Caco-2 (cell line): ENCODE data around the gene APMAP. TPM values are rescaled to one million over a fixed set of nuclear protein-coding genes. Genes with fewer than 3 reads are reported as not detected.

ENCODE experiments used
- BruUV-seq: library from RNA; stranded (reverse); fragments of 400-500 nt; replicated peaks from 2 replicates; lab custom pipeline; 2021; lab: Mats Ljungman, UMichigan
- CTCF ChIA-PET: fragments of 300-600 bp; sonication (Branson Sonifier 250); formaldehyde crosslinking; loops from one replicate; lab custom pipeline; 2022; ENCODE audit warnings: antibody characterized with exemption; lab: Charles Lee
- POLR2A ChIA-PET: fragments of 300-600 bp; sonication (Branson Sonifier 250); formaldehyde crosslinking; loops from one replicate; lab custom pipeline; 2022; ENCODE audit warnings: antibody characterized with exemption; lab: Charles Lee
- DNase-seq, 2 experiments: peaks; one replicate each; pipeline versions ENCODE4 v3.0.0 to v3.0.0-alpha.2; 2020 to 2022
- H3K27me3 ChIP-seq: replicated peaks from 2 replicates; pipeline ENCODE4 v1.6.0; 2011; ENCODE audit warnings: low read length; ENCODE audit not compliant: control insufficient read depth, insufficient read depth
- H3K36me3 ChIP-seq: 2 replicates; pipeline ENCODE4 v1.5.1; 2011; ENCODE audit warnings: low read length; ENCODE audit not compliant: control insufficient read depth, insufficient read depth
- H3K4me1 ChIP-seq: fragments of 250-450 bp; sonication (Bioruptor Pico); 2 replicates; pipeline ENCODE4 v1.5.1; 2020; ENCODE audit warnings: mild to moderate bottlenecking
- H3K4me3 ChIP-seq: 2 replicates; pipeline ENCODE4 v1.5.1; 2011; ENCODE audit warnings: low read depth, mild to moderate bottlenecking, control low read depth, low read length
- H3K9me3 ChIP-seq: fragments of 250-450 bp; sonication (Bioruptor Pico); 2 replicates; pipeline ENCODE4 v1.5.1; 2020; ENCODE audit warnings: mild to moderate bottlenecking, moderate library complexity
- H3K27ac Mint-ChIP-seq: one replicate; pipeline ENCODE4 v1.8.0; 2022; ENCODE audit warnings: mixed read lengths; ENCODE audit not compliant: unreplicated experiment
- H3K27me3 Mint-ChIP-seq: one replicate; pipeline ENCODE4 v1.8.0; 2022; ENCODE audit warnings: mixed read lengths; ENCODE audit not compliant: insufficient read depth, unreplicated experiment
- H3K36me3 Mint-ChIP-seq: one replicate; pipeline ENCODE4 v1.8.0; 2022; ENCODE audit warnings: mild to moderate bottlenecking, mixed read lengths; ENCODE audit not compliant: insufficient read depth, unreplicated experiment
- H3K4me1 Mint-ChIP-seq: one replicate; pipeline ENCODE4 v1.8.0; 2022; ENCODE audit warnings: low read depth, mixed read lengths; ENCODE audit not compliant: unreplicated experiment
- H3K4me3 Mint-ChIP-seq: one replicate; pipeline ENCODE4 v1.8.0; 2022; ENCODE audit warnings: mild to moderate bottlenecking, moderate library complexity, mixed read lengths; ENCODE audit not compliant: unreplicated experiment
- H3K9me3 Mint-ChIP-seq: one replicate; pipeline ENCODE4 v1.8.0; 2022; ENCODE audit warnings: mixed read lengths; ENCODE audit not compliant: unreplicated experiment
- CTCF ChIP-seq, 2 experiments: fragments of 200-600 bp in 1 of 2; IDR thresholded peaks; 1 replicate in 1 of 2; 2 replicates in 1 of 2; pipeline versions ENCODE4 v1.5.1 to v1.8.0; 2011 to 2022; ENCODE audit warnings: antibody characterized with exemption in 1 of 2, control low read depth in 1 of 2, inconsistent platforms in 1 of 2, low read depth in 1 of 2, low read length in 1 of 2, mild to moderate bottlenecking in 1 of 2, moderate library complexity in 1 of 2; ENCODE audit not compliant: insufficient read depth in 1 of 2, severe bottlenecking in 1 of 2, unreplicated experiment in 1 of 2
- intact Hi-C: fragments of 100-400 bp; cut with micrococcal nuclease; formaldehyde crosslinking; loops from one replicate; pipeline ENCODE4 v1.10.0; 2022; ENCODE audit not compliant: unreplicated experiment
- total RNA-seq: library from RNA; stranded (reverse); gene quantifications from 2 replicates; pipeline ENCODE4 v1.2.3, GENCODE V29; 2022

The APMAP gene
- total RNA-seq, 1 experiment from 2014 or later = 138 TPM

- intact Hi-C loops = no loop called here
- Histone ChIP-seq H3K4me1 (0 out of 2 replicates have a peak, but pooled peaks cover 2% of the 10 kb centered on the region), H3K4me3 (no peak overlapping the region), H3K27me3 (no peaks in the 10 kb centered on the region), H3K36me3 (peaks cover 1% of the 10 kb centered on the region; the same call in 1 of the 2 replicates), H3K9me3 (no peaks in the 10 kb centered on the region)
- H3K27me3 Mint-ChIP-seq = no peaks in the 10 kb centered on the region
- H3K9me3 Mint-ChIP-seq = no peaks in the 10 kb centered on the region
- no peaks in the 10 kb centered on the region for H3K4me1 Mint-ChIP-seq
- H3K27ac Mint-ChIP-seq = no peak overlapping the region
- POLR2A ChIA-PET = no interaction called here
- no peak for DNase-seq
- CTCF ChIA-PET = no interaction called here
- BruUV-seq = no TSS peak
- no peak for TF ChIP-seq CTCF (IDR thresholded peaks at IDR 0.05; ENCODE audit: insufficient read depth in 1 of 2, low read depth in 1 of 2, low read length in 1 of 2, severe bottlenecking in 1 of 2, unreplicated experiment in 1 of 2)
- H3K36me3 Mint-ChIP-seq = peaks cover 25% of the 10 kb centered on the region
- no peak overlapping the region for H3K4me3 Mint-ChIP-seq
Measured at GRCh38 chr20:24958506-24959385, 33.8 kb downstream of the APMAP start.

- Mint-ChIP-seq H3K27ac (no peak overlapping the region), H3K9me3 (no peaks in the 10 kb centered on the region), H3K27me3 (no peaks in the 10 kb centered on the region), H3K36me3 (peaks cover 22% of the 10 kb centered on the region), H3K4me1 (no peaks in the 10 kb centered on the region), H3K4me3 (no peak overlapping the region)
- ChIA-PET POLR2A (no interaction called here), CTCF (no interaction called here)
- H3K36me3 ChIP-seq = no peaks in the 10 kb centered on the region
- H3K27me3 ChIP-seq = no peaks in the 10 kb centered on the region
- no peaks in the 10 kb centered on the region for H3K9me3 ChIP-seq
- no TSS peak for BruUV-seq
- TF ChIP-seq CTCF (IDR thresholded peaks at IDR 0.05; ENCODE audit: insufficient read depth in 1 of 2, low read depth in 1 of 2, low read length in 1 of 2, severe bottlenecking in 1 of 2, unreplicated experiment in 1 of 2) = no peak
- no peak overlapping the region for H3K4me3 ChIP-seq
- H3K4me1 ChIP-seq = 0 out of 2 replicates have a peak, but pooled peaks cover 2% of the 10 kb centered on the region
- no peak for DNase-seq
- intact Hi-C loops = no loop called here
Measured at GRCh38 chr20:24957326-24958016, 35.1 kb downstream of the APMAP start.

GRCh38 chr20:24956001-24956841 is 36.3 kb downstream of the APMAP start:
- Mint-ChIP-seq H3K36me3 (peaks cover 19% of the 10 kb centered on the region), H3K27ac (no peak overlapping the region), H3K27me3 (no peaks in the 10 kb centered on the region), H3K9me3 (no peaks in the 10 kb centered on the region), H3K4me1 (no peaks in the 10 kb centered on the region), H3K4me3 (no peak overlapping the region)
- ChIA-PET CTCF (interaction anchor here (0.5 kb wide), 1 partner anchor 380 kb away, joined by 4 read pairs; no protein-coding TSS in a partner anchor), POLR2A (no interaction called here)
- no peak for DNase-seq
- Histone ChIP-seq H3K4me1 (0 out of 2 replicates have a peak, but pooled peaks cover 2% of the 10 kb centered on the region), H3K4me3 (no peak overlapping the region), H3K9me3 (no peaks in the 10 kb centered on the region), H3K27me3 (no peaks in the 10 kb centered on the region), H3K36me3 (no peaks in the 10 kb centered on the region)
- BruUV-seq = no TSS peak
- no peak for TF ChIP-seq CTCF (IDR thresholded peaks at IDR 0.05; ENCODE audit: insufficient read depth in 1 of 2, low read depth in 1 of 2, low read length in 1 of 2, severe bottlenecking in 1 of 2, unreplicated experiment in 1 of 2)
- intact Hi-C loops = no loop called here
